Adrenal gland (tissue), 12 donors: ENCODE results near the gene IFT88. TPM values are rescaled to one million over a fixed set of nuclear protein-coding genes. Genes with fewer than 3 reads are reported as not detected.

Source experiments
- DNase-seq, 7 donors: peaks; one replicate each; pipeline ENCODE4 v3.0.0-alpha.2; 2019 to 2020
- H3K27ac ChIP-seq, 5 donors: fragments of 200-600 bp; sonication (generic) in 4 of 5; 1 replicate in 3 of 5; 2 replicates in 2 of 5; pipeline versions ENCODE4 v1.5.1 to v1.8.0; 2016 to 2020; ENCODE audit warnings: mild to moderate bottlenecking in 1 of 5
- H3K27me3 ChIP-seq: fragments of 200-600 bp; 2 replicates; pipeline ENCODE4 v1.8.0; 2021
- H3K36me3 ChIP-seq, 2 donors: fragments of 200-600 bp; replicated peaks in 1 of 2; 1 replicate in 1 of 2; 2 replicates in 1 of 2; pipeline versions ENCODE4 v1.5.1 to v1.8.0; 2018 to 2022
- H3K4me1 ChIP-seq, 2 donors: fragments of 200-600 bp; replicated peaks in 1 of 2; 1 replicate in 1 of 2; 2 replicates in 1 of 2; pipeline versions ENCODE4 v1.5.1 to v1.8.0; 2018 to 2021
- H3K4me3 ChIP-seq, 4 donors: fragments of 200-600 bp; sonication (generic) in 3 of 4; one replicate each; pipeline ENCODE4 v1.5.1; 2016 to 2018
- H3K9me3 ChIP-seq, 3 donors: fragments of 200-600 bp; sonication (generic) in 1 of 3; replicated peaks in 1 of 3; 1 replicate in 2 of 3; 2 replicates in 1 of 3; pipeline versions ENCODE4 v1.5.1 to v1.8.0; 2016 to 2021
- POLR2A ChIP-seq, 2 donors: fragments of 450-650 bp; IDR thresholded peaks; one replicate each; pipeline ENCODE4 v1.6.1; 2017; ENCODE audit warnings: antibody characterized with exemption in 2 of 2, mild to moderate bottlenecking in 2 of 2, moderate library complexity in 1 of 2
- WGBS, 4 donors: extraction: QIAGEN DNeasy Blood & Tissue Kit in 2 of 4; methylation state at CpG; one replicate each; pipeline versions ENCODE4 v1.1.5 to v1.1.7; 2013 to 2017; 5-methylcytosine and 5-hydroxymethylcytosine counted together
- intact Hi-C, 2 donors: fragments of 100-400 bp; cut with DNase I; formaldehyde crosslinking; loops; one replicate each; pipeline versions ENCODE4 v1.14.1 to v1.15.0; 2022 to 2023
- polyA plus RNA-seq, 3 donors: library from polyadenylated mRNA; stranded (reverse); fragments of 200-250 nt in 2 of 3; fragments of 350-450 nt in 1 of 3; fragmentation: Illumina TruSeq in 1 of 3; extraction: RNeasy Lipid Tissue Mini Kit (QIAGEN cat#74804) in 1 of 3; gene quantifications; one replicate each; pipeline ENCODE4 v1.2.3, GENCODE V29; 2013 to 2014
- total RNA-seq, 9 donors: library from RNA; depleted of rRNA in 4 of 9; stranded (reverse); fragments of >200 nt in 4 of 9; fragments of 120-200 nt in 1 of 9; fragmentation: NEBNext Ultra II Directional in 1 of 9; extraction: Animal tissue kit (Norgen Biotek cat#: 25700) in 1 of 9; gene quantifications; one replicate each; pipeline versions ENCODE4 v1.1.0 to v1.2.4, GENCODE V29; 2013 to 2023
- TF ChIP-seq, protein P1 (sequence below), 6 experiments: fragments of 450-650 bp in 4 of 6; fragments of 200-600 bp in 2 of 6; sonication (generic) in 1 of 6; IDR thresholded peaks; 1 replicate in 5 of 6; 2 replicates in 1 of 6; pipeline versions ENCODE4 v1.5.1 to v1.8.0; 2016 to 2021; ENCODE audit warnings: antibody characterized with exemption in 6 of 6, mild to moderate bottlenecking in 2 of 6, moderate library complexity in 1 of 6
- donor health status: healthy with polysubstance abuse.
- donor health status: Bipolar disorder and iron deficiency.
- donor health status: DM: yes; HTN: yes; CAD: no.
- donor health status: DM: no; HTN: no; CAD: no.
- donor health status: DM: no; HTN: no; CAD: no.
- donor health status: DM: yes; HTN: yes; CAD: no.

Gene IFT88
- total and polyA plus RNA-seq, 12 donors = 7.0 to 22.9 (median 15.2) TPM

GRCh38 chr13:20684546-20684945 is 117.6 kb downstream of the IFT88 start:
- intact Hi-C loops = no loop called here
- H3K4me1 ChIP-seq = no peaks in the 10 kb centered on the region
- no peak overlapping the region for H3K27ac ChIP-seq
- no peak overlapping the region for H3K4me3 ChIP-seq
- no peaks in the 10 kb centered on the region for H3K27me3 ChIP-seq
- H3K9me3 ChIP-seq = no peaks in the 10 kb centered on the region
- no peak for TF ChIP-seq POLR2A (IDR thresholded peaks at IDR 0.05)
- TF ChIP-seq, protein P1, sequence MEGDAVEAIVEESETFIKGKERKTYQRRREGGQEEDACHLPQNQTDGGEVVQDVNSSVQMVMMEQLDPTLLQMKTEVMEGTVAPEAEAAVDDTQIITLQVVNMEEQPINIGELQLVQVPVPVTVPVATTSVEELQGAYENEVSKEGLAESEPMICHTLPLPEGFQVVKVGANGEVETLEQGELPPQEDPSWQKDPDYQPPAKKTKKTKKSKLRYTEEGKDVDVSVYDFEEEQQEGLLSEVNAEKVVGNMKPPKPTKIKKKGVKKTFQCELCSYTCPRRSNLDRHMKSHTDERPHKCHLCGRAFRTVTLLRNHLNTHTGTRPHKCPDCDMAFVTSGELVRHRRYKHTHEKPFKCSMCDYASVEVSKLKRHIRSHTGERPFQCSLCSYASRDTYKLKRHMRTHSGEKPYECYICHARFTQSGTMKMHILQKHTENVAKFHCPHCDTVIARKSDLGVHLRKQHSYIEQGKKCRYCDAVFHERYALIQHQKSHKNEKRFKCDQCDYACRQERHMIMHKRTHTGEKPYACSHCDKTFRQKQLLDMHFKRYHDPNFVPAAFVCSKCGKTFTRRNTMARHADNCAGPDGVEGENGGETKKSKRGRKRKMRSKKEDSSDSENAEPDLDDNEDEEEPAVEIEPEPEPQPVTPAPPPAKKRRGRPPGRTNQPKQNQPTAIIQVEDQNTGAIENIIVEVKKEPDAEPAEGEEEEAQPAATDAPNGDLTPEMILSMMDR (IDR thresholded peaks at IDR 0.05) = no peak
- WGBS, 4 donors = 77 to 90% (median 82%) methylated on average over 17 to 18 of the region's 18 CpGs
- no peak for DNase-seq
- H3K36me3 ChIP-seq = no peaks in the 10 kb centered on the region

DNA sequence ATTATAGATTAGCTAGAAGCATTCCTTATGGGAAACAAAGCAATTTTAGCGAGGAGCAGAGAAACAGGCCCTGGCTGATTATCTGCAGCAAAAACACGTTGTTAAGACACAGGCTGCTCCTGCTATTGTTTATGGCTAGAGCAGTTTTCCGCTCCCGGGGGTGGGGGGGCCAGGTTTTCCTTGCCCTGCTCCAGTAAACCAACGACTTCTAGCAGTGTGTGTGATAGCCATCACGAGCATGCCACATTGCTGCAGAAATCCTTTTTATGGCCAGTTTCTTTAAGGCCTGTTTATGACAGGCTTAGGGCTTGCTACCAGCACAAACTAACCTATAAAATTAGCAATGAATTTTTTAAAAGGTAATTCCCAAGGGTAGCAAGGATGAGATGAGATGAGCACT is 118.1 kb downstream of the IFT88 start:
- Histone ChIP-seq H3K9me3 (no peaks in the 10 kb centered on the region), H3K4me1 (no peaks in the 10 kb centered on the region), H3K27me3 (no peaks in the 10 kb centered on the region), H3K27ac (no peak overlapping the region), H3K4me3 (no peak overlapping the region), H3K36me3 (no peaks in the 10 kb centered on the region)
- intact Hi-C loops = no loop called here
- TF ChIP-seq POLR2A (IDR thresholded peaks at IDR 0.05) = no peak
- TF ChIP-seq, protein P1 (IDR thresholded peaks at IDR 0.05) = no peak
- WGBS, 4 donors = 73 to 86% (median 83%) methylated on average over 6 of the region's 6 CpGs
- no peak for DNase-seq

DNA sequence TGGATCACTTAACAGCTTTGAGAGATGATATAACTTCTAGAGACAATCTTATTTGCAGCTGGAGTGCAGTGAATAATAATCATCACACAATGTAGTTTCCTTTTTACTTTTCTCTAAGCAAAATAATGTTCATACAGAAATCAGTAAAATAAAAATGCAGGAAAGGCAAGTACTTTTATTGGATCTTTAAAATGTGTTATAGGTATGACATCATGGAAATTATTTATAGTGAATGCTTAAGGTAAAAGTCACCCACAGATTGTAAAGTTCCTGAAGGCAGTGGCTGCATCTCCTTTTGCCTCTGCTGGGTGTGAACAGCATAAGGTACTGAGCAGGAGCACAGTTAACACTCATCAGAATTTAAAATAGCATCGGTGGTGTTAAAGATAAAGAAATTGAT is 119.2 kb downstream of the IFT88 start:
- H3K9me3 ChIP-seq = no peaks in the 10 kb centered on the region
- H3K4me1 ChIP-seq = no peaks in the 10 kb centered on the region
- no peak for DNase-seq
- no peaks in the 10 kb centered on the region for H3K36me3 ChIP-seq
- H3K27ac ChIP-seq = no peak overlapping the region
- no peak overlapping the region for H3K4me3 ChIP-seq
- WGBS, 4 donors = 91 to 100% (median 93%) methylated on average over 1 of the region's 1 CpG
- TF ChIP-seq, protein P1 (IDR thresholded peaks at IDR 0.05) = no peak
- no peak for TF ChIP-seq POLR2A (IDR thresholded peaks at IDR 0.05)
- intact Hi-C loops = no loop called here
- no peaks in the 10 kb centered on the region for H3K27me3 ChIP-seq

GRCh38 chr13:20686863-20687579 is 120.1 kb downstream of the IFT88 start:
- H3K27me3 ChIP-seq = no peaks in the 10 kb centered on the region
- TF ChIP-seq, protein P1 (IDR thresholded peaks at IDR 0.05) = no peak
- TF ChIP-seq POLR2A (IDR thresholded peaks at IDR 0.05) = no peak
- H3K4me1 ChIP-seq = no peaks in the 10 kb centered on the region
- no peak for DNase-seq
- WGBS, 4 donors = 84 to 88% (median 86%) methylated on average over 4 of the region's 4 CpGs
- intact Hi-C loops = no loop called here
- H3K36me3 ChIP-seq = no peaks in the 10 kb centered on the region
- no peak overlapping the region for H3K4me3 ChIP-seq
- no peaks in the 10 kb centered on the region for H3K9me3 ChIP-seq
- H3K27ac ChIP-seq = no peak overlapping the region
